Activated CD4-positive, alpha-beta T cell treated with anti-CD3 and anti-CD28 coated beads for 1 hour (primary cell): ENCODE results near the gene AMPD3.

Source experiments
- DNase-seq: peaks from one replicate; pipeline ENCODE4 v3.0.0-alpha.2; 2020

Gene AMPD3

DNA sequence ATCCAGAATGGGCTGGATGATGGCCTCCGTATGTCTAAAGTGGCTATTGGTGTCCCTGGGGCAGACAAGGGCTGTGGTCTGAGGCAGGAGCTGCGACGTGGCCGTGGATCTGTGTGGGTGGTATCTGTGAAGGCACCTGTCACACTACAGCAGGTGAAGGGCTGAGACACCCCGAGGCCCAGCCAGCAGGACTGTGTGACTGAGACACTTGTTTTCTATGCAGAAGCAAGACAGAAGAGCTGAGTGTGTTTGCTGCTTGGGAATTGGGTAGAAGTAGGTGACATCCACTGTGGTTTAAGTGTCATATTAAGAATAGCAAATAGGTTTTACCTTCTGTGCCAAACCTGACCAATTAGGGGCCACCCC is 35.0 kb downstream of the AMPD3 start:
- DNase-seq = no peak

DNA sequence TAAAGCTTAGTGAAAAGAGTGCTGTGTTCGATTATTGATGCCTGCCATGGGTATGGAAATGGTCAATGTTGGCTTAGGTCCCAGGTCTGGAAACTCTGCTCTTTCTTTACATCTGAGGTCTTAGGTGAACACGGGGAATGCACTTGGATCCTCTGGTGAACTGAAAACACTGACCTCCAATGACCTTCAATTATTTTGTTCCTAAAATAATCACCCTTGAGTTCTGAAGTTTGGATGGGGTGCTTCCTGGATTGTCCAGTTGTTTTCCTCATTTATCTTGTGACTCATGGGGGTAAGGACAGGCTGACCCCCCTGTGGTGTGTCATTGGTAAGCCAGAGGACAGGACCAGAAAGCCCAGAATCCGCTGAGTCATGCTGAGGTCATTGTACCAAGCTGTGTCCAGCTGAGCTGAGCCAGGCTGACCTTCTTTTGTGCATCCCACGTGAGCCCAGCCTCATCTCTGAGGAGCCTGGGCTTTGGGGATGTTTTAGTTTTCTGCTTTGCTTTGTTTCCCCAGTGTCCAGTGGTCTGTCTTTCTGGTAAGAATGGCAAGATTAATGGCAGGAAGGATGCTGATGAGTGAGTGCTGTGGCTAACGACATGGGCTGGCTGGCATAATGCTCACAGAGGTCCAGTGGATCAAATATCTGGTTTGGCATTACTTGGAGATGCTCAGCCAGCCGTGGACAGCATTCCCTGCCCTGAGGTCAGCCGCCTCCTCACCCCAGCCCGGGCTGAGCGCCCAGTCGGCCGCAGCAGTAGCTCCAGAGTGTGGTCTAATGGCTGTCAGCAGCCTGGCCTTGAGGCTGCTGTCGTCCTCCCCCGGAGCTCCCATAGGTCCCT is 35.6 kb downstream of the AMPD3 start:
- no peak for DNase-seq

DNA sequence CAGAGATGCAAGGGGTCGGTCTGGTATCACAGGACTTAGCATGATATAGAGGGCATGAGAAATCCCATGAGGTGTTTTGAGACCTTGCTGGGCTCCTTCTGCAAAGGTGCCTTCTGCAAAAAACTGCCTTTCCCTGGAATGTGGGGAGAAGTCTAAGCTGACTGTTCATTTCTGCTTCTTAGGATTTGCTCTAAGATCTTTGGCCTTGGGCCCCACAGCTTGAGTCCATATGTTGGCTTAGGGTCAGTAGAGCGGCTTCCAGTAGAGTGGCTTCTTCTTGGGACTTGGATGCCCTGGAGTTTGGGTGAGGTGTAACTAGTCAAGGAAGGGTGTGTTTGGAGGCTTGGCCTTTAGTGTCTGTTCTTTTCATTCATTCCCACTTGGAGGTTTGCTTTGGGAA is 37.0 kb downstream of the AMPD3 start:
- DNase-seq = no peak

DNA sequence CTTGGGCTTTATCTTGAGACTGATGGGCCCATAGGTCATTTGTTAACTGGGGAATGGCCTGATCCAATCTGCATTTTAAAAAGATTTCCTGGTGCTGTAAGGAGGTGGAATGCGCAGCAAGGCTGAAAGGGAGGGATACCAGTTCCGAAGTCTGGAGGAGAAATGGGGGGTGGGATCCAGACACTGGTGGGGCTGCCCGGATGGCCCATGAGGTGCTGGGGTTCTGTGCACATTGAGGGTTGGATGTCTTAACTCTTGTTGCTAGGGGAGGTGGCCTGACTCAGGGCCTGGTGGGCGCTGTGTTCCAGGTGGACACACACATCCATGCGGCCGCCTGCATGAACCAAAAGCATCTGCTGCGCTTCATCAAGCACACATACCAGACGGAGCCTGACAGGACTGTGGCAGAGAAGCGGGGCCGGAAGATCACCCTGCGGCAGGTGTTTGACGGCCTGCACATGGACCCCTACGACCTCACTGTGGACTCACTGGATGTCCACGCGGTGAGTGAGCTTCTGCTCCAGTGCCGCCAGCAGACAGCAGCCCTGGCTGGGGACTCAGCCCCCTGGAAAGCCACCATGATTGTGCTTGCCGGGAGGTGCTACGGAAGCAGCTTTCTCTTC is 38.1 kb downstream of the AMPD3 start:
- no peak for DNase-seq

DNA sequence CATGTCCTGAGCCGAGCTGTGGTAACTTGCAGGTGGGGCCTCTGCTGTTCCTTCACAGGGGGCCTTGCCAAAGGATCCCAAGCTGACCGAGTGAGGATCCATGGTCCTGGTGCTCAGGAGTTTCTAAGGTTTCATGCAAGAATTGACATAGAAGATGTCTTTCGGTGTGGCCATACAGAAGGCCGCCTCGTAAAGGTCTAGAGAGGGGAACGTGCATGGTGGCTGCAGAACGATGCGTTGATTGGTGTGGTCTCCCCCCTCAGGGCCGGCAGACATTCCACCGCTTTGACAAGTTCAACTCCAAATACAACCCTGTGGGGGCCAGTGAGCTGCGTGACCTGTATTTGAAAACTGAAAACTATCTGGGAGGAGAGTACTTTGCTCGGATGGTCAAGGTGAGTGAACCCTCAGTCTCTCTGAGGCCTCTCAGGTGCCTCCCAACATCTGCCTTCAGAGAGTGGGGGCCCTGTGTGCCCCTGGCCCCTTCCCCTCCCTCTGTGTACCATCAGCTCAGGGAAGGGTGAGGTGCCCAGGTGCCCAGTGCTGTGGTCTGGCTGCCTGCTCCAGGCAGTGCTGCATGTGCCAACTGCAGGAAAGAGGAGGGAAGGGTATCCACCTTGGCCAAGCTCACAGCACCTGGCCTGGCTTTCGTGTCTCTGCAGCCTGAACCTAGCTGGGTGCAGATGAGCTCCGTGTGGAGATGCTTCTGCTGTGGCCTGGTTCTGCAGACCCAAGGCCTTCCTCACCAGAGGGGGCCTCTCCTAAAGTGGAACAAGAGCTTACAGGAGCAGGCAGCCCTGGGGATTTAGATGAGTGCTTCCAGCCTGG is 39.8 kb downstream of the AMPD3 start:
- DNase-seq = no peak

DNA sequence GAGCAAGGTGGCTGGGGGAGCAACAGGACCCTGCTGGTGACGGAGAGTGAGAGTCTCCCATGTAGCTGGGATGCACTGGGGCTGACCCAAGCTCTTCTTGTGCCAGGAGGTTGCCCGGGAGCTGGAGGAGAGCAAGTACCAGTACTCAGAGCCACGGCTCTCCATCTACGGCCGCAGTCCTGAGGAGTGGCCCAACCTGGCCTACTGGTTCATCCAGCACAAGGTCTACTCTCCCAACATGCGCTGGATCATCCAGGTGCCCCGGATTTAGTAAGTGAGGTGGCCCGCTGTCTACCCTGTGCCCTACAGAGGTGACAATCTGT is 40.4 kb downstream of the AMPD3 start:
- DNase-seq = no peak

DNA sequence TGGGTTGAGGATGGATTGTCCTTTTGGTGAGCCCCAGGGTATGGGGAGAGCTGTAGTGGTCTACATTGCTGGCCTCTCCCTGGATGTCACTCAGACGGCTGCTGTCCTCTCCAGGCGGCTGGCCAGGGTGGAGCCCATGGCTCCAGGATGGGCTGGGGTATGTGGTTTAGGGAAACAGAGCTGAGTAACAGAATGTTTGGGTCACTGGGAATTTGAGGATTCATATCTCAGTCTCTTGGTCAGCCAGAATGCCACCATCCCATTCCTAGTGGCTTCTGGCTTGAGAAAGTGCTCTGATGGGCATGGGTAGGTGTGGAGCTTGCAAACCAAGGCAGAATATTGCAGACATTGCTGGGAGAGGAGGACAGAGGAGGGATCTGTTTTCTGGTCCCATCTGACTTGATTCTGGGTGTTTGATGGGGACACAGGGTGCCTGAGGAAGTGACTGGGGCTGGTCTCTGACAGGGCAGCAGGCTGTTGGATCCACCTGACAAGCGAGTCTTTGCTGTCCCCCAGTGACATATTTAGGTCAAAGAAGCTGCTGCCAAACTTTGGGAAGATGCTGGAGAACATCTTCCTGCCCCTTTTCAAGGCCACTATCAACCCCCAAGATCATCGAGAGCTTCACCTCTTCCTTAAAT is 41.4 kb downstream of the AMPD3 start:
- no peak for DNase-seq

DNA sequence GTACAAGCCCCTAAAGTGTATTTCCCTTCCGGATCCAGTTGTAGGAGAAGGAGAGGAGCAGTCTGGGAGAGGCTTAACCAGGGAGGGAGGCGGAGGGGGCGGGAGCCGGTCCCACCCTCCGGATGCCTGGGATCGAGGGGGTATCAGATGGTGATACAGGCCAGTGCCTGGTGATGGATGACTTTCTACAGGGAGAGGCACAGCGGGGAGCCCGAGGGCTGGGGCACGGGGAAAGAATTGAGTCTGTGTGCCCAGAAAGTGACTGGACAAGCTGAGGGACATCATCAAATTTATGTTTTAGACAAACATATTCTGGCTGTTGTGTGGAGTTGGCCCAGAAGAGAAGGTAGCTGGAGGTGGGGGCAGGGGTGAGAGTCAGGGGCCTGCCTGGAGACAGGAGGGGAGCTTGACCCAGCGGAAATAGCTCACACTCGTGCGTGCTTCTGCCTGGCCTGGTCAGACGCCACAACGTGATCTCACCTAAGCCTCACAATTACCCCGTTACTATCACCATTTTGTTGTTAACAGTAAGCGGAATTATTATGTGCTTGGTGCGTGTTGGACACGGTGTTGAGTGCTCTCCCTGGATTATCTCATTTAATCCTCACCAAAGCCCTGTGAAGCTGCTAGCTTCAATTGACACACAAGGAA is 42.4 kb downstream of the AMPD3 start:
- DNase-seq = no peak

DNA sequence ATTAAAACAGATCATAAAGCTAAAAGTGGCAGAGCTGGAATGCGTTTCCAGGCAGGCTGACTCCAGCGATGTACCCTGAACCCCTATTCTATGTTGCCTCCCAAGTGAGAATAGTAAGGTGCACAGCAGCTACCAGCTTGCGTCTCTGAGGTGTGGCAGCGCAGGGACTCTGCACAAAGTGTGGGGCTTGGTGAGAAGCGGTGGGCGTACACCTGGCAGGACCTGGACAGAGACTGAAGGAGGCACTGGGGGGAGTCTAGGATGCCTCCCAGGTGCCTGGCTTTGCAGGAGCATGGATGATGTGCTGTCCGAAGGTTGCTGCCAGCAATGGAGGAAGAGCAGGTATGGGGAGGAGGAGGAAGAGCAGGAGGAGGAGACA is 42.9 kb downstream of the AMPD3 start:
- no peak for DNase-seq

DNA sequence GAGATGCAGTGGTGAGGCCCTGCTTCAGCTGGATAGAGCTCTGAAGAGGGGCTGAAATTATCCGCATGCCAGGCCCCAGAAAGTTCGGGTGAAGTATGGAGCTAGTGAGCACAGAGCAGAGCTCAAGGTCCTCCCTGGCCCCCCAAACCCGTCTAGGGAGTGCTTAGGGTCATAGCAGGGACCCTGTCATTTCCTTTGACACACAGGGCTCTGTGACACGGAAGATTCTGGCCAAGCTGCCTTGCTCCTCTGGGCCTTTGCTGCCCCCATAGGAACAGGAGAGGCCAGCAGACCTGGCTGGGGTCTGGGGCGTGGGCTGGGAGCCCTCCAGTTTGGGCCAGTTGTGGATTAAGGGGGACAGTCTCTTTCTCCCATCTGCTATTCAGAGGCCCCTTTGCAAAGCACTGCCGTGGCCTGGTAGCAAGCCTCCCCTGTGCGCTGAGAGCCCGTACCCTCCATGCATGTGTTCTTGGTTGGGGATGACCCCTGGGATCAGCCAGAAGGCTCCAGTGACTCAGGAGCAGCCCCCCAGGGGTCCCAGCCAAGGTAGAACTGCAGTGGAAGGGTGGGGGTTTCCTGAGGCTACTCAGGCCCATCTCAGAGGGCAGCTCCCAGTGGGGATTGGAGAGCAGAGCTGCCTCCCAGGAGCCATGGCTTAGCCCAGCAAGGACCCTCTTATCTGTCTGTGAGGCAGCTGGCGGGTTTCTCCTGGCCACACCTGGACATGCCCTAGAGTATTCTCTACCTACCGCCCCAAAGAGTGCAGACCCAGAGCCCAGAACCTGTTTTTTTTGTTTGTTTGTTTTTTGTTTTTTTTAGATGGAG is 43.6 kb downstream of the AMPD3 start:
- DNase-seq = no peak

DNA sequence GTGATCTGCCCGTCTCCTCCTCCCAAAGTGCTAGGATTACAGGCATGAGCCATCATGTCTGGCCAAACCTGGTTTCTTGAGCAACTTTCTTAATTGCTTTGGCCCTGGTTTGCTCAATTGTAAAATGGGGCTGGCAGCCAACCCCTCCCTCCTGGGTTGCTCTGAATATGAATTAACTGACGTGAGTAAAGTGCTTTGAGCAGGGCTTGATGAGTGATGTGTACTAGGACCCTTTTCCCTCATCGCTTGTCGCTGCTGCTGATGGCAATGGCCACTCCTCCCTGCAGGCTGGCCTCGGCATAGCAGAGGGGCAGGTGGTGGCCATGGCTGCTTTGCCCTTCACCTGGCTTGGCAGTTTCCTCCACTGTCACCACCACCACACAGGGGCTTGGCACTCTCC is 44.4 kb downstream of the AMPD3 start:
- no peak for DNase-seq

DNA sequence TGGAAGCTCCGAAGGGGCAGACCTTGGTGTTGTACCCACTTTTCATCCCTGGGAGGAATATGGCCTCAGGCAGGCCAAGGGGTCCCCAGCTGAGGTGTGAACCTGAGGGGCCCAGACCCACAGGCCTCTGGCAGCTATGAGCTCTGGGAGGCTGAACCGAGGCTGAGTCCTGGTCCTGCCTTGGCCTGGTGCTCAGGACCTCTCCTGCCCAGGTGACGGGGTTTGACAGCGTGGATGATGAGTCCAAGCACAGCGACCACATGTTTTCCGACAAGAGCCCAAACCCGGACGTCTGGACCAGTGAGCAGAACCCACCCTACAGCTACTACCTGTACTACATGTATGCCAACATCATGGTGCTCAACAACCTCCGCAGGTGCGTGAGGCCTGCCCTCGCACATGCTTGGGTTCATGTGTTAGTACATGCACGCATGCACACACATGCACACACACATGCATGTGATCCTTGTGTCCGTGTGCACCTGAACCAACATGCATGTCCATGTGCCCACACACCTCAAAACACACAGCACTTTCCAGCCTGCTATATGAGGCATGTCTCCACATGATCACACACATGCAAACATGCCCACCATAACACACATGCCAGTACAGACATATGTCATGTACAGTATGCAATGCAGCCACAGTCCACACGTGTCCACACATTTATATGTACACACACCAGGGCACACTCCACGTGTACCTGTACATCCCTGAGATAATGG is 45.0 kb downstream of the AMPD3 start:
- no peak for DNase-seq

DNA sequence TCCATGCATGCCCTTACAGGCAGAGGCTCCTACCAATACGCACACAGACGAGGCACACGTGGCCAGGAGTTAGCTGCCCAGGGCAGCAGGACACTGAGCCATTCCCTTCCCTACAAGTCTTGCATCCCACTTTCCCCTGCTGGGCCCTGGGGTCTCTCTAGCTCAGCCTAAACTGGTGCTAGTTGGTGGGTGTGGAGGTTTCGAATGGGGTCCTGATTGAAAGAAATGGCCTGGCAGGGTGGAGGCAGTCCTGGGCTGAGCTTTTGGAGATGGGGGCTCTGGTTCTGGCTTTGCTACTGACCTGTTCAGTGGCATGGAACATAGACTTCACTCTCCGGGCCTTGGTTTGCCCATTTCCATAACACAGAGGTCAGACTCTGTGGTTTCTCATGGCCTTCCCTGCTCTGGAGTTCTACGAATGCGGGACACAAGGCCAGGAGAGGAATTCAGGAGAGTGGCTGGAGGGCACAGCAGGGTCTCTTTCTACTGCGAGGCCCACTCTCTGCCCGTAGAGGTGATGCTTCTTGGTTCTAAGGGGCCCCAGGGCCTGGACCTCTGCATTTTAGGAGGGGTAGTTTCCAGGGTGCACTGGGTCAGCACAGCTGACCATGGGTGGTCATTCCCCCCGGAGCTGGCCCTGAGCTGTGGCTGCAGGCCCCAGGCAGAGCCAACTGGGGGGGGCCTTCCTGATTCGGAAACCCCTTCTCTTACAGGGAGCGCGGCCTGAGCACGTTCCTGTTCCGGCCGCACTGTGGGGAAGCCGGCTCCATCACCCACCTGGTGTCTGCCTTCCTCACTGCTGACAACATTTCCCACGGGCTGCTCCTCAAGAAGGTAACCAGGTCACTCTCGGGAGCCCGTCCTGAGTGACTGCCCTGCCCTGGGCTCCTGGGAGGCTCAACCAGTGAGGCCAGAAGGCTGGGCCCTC is 46.0 kb downstream of the AMPD3 start:
- no peak for DNase-seq

DNA sequence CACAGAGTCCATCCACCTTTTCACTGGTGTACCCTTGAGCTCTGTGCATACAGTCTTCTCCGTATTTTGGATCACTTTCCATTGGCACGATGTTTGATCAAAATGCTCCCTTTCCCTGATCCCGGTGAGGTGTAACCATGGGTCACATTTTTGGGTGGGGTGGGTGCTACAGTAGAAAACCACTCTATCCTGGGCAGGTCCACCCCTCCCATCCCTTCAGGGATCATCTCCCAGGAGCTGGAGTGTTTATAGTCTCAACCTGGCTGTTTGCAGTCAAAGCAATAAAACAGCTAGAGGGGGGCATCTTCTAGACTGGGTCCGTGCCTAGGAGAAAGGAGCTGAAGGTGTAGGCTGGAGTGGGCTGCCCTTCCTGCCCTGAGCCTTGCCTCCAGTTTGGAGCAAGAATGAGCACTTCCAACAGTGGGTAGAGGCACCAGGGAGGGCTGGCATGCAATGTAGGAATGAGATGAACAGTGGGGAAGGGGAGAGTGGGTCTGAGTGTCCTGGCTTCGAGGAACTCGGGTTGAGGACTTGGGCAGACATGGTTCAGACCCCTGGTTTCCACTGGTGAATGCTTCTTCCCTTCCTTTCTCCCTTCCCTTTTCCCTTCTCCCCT is 47.1 kb downstream of the AMPD3 start:
- DNase-seq = no peak

DNA sequence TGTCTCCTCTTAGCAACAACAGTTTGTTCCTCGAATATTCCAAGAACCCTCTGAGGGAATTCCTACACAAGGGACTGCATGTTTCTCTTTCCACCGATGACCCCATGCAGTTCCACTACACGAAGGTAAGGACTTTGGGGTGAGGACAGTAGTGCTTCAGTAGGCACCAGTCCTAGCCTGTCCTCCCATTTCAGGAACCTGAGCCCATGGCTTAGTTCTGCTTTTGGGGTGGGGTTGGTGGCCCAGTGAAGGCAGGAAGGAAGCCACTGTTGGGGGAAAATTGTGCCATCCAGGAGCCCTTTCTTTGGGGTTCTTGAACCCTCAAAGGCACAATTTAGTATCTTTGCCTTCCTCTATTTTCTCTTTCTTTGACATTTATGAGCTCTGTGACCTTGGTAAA is 47.7 kb downstream of the AMPD3 start:
- DNase-seq = no peak

DNA sequence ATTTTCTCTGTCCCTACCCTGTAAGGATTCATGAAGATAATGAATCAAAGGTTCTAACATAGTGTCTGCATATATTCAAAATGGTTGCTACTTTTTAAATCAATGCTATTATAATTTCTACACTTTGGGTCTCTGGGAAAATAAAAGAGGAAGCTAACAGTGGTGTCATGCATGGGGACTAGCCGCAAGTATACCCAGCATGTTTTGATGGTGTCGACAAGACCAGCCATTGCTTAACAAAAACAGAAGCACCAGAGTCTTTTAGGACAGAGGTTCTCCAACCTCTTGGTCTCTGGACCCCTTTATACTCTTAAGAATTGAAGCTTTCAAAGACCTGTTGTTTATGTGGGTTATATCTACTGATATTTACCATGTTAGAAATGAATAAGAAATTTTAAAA is 48.2 kb downstream of the AMPD3 start:
- no peak for DNase-seq

DNA sequence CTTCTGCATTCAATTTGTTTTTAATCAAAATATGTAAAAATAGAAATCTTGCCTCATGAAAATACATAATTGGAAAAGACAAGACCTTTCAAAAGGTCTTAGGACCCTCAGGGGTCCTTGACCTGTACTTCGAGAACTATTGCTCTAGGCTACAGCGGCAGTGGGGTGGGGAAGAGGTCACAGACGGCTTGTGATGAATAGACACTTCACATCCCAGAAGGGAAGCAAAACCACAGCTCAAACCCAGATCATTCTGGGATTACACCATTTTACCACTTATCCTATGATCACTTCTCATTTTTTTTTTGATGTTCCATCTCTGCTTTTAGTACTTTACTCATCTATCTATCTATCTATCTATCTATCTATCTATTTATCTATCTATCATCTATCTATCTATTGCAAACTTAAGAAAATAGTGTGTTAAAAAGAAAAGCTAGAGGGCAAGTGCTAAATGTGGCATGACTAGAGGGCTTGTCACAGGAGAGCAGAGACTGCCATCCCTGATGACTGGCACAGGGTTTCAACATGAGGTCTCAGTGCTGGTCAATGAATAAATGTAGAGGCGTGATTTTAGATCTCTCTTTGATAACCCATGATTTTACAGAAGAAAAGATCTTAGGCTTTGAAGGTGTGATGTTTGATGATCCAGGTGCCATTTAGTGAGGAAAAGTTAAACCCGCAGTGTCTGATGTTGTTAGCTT is 48.9 kb downstream of the AMPD3 start:
- DNase-seq = no peak

DNA sequence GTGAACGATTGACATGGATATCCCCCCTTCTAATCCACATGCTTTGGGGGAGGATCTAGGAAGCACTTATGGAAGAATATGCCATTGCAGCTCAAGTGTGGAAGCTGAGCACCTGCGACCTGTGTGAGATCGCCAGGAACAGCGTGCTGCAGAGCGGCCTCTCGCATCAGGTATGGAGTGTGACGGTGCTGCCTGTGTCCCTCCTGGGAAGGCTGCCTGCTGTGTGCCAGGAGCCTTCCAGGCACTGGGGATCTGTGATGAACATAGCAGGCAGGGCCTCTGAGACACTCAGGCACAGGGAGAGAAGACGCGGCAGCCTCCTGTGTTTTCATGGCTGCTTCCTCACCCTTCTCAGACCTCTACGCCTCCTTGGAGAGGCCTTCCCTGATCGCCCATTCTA is 49.4 kb downstream of the AMPD3 start:
- DNase-seq = no peak
